GM12878 (cell line): Measurements from ENCODE around the gene CASK.

ENCODE experiments used
- CTCF ChIP-seq, 3 experiments: IDR thresholded peaks in 2 of 3; conservative IDR thresholded peaks in 1 of 3; 2 replicates each; pipeline ENCODE4 v1.5.1; 2011; ENCODE audit warnings: low read depth in 3 of 3, low read length in 3 of 3, mild to moderate bottlenecking in 3 of 3, control low read depth in 2 of 3, moderate library complexity in 2 of 3, inconsistent platforms in 1 of 3, mixed read lengths in 1 of 3; ENCODE audit not compliant: control insufficient read depth in 2 of 3, insufficient read depth in 1 of 3; ENCODE audit errors: extremely low read depth in 1 of 3
- FOS ChIP-seq: IDR thresholded peaks from 3 replicates; pipeline ENCODE4 v1.6.1; 2011; ENCODE audit warnings: borderline replicate concordance; ENCODE audit not compliant: insufficient read length; ENCODE audit errors: extremely low read depth
- POLR2A ChIP-seq: IDR thresholded peaks from 2 replicates; pipeline ENCODE4 v1.6.1; 2011; ENCODE audit warnings: low read depth, mild to moderate bottlenecking, low read length
- REST ChIP-seq: IDR thresholded peaks from 2 replicates; pipeline ENCODE4 v1.6.1; 2012; ENCODE audit warnings: mild to moderate bottlenecking, low read depth, low read length
- RFX5 ChIP-seq: IDR thresholded peaks from 2 replicates; pipeline ENCODE4 v1.6.1; 2011; ENCODE audit warnings: low read depth, low read length, improper control_type of control experiment
- YBX1 ChIP-seq: fragments of 450-650 bp; IDR thresholded peaks from 2 replicates; pipeline ENCODE4 v1.6.1; 2016; ENCODE audit warnings: antibody characterized with exemption
- YY1 ChIP-seq: IDR thresholded peaks from 2 replicates; pipeline ENCODE4 v1.6.1; 2011; ENCODE audit warnings: low read depth, mild to moderate bottlenecking, low read length

GRCh38 chrX:41952102-41952501 lies 28.7 kb upstream of the CASK start:
- TF ChIP-seq CTCF (IDR thresholded peaks at IDR 0.05 in 2 of 3, conservative IDR thresholded peaks at IDR 0.05 in 1 of 3; ENCODE audit: control insufficient read depth in 2 of 3, extremely low read depth in 1 of 3, insufficient read depth in 1 of 3, low read depth in 3 of 3, low read length in 3 of 3) (no peak), YBX1 (no peak), REST (no peak), FOS (no peak), POLR2A (no peak), YY1 (no peak), RFX5 (no peak)
